ENCODE data around the gene ZNF469. TPM values are rescaled to one million over a fixed set of nuclear protein-coding genes. Genes with fewer than 3 reads are reported as not detected.

ZNF469 gene
- total and polyA plus RNA-seq, 2 donors (not counting 3 experiments of a cell fraction or from before 2014, with no cell fraction given), result 0.90 to 5.7 TPM

DNA sequence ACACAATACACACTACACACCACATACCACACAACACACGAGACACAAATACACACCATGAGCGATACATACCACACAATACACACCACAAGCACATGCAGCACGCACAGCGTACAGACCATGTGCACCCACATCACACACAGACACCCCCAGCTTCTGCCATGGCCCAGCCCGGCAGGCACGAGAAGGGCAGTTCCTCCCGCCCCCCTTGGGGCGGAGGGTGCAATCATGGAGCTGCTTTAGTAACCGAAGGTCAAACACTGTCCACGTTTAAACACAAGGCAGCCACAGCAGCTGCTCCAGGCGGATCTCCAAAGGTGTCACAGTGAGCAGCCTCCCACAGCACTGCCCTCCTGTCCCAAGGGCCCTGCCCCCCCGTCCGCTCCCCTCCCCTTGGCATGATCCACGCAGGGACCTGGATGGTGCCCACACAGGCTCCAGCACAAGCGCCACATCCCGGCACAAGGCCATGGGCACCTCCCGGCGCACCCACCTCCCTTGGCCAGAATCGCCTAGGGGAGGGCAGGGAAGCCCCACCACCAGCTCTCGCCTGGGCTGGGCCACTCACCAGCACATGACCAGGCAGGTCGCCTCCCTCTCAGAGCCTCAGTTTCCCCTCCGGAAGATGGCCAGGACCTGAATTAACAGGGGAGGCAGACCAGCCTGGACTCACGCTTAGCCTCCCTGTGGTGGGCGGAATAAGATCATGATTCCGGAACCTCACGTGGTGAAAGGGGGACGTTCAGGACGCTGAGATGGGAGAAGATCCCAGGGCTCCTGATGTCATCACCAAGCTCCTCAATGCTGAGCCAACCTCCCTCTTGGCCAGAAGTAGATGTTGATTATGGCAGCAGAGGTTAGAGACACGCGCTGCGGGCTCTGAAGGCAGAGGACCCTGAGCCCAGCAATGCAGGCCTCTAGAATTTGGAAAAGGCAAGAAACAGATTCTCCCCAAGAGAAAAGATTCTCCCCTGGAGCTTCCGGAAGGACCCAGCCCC lies 32.6 kb upstream of the ZNF469 start:
- FAIRE-seq (no peak), DNase-seq (ENCODE audit: low read depth, low spot score) (no peak)
- no peaks in the 10 kb centered on the region for H3K36me3 ChIP-seq (ENCODE audit: control insufficient read depth in 2 of 2, extremely low read depth in 1 of 2, insufficient read depth in 2 of 2, low read length in 2 of 2)
- H3K9me1 ChIP-seq (replicated peaks; ENCODE audit: control insufficient read depth, extremely low read depth, insufficient read depth, low read length), result no peaks in the 10 kb centered on the region
- no peaks in the 10 kb centered on the region for H3K27me3 ChIP-seq (ENCODE audit: control insufficient read depth in 2 of 2, insufficient read depth in 2 of 2, low read length in 2 of 2)
- intact Hi-C loops (cut with micrococcal nuclease) (no loop called here), dilution Hi-C loops (cut with MboI; ENCODE audit: extremely low pct_ligation_motif_present, low sequenced_read_pairs) (no loop called here)
- POLR2A ChIA-PET, result no interaction called here
- TF ChIP-seq POLR2AphosphoS5 (IDR thresholded peaks at IDR 0.05; ENCODE audit: insufficient read depth, low read depth, low read length) (no peak), MYC (IDR thresholded peaks at IDR 0.05; ENCODE audit: low read depth, low read length) (no peak), JUN (IDR thresholded peaks at IDR 0.05; ENCODE audit: borderline replicate concordance, insufficient read depth, insufficient read length, low read depth) (no peak), GATA2 (IDR thresholded peaks at IDR 0.05; ENCODE audit: insufficient read depth, insufficient read length, low read depth, low read length) (no peak), FOS (IDR thresholded peaks at IDR 0.05; ENCODE audit: borderline replicate concordance, insufficient read depth, low read length) (no peak), EZH2 (IDR thresholded peaks at IDR 0.05; ENCODE audit: borderline replicate concordance, low read depth, low read length, severe bottlenecking) (no peak), POLR2A (IDR thresholded peaks at IDR 0.05; ENCODE audit: low read depth, low read length) (no peak)
- TF ChIP-seq, protein P1, sequence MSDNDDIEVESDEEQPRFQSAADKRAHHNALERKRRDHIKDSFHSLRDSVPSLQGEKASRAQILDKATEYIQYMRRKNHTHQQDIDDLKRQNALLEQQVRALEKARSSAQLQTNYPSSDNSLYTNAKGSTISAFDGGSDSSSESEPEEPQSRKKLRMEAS (IDR thresholded peaks at IDR 0.05; ENCODE audit: insufficient read depth, insufficient read length), result no peak
- TF ChIP-seq, protein P2, sequence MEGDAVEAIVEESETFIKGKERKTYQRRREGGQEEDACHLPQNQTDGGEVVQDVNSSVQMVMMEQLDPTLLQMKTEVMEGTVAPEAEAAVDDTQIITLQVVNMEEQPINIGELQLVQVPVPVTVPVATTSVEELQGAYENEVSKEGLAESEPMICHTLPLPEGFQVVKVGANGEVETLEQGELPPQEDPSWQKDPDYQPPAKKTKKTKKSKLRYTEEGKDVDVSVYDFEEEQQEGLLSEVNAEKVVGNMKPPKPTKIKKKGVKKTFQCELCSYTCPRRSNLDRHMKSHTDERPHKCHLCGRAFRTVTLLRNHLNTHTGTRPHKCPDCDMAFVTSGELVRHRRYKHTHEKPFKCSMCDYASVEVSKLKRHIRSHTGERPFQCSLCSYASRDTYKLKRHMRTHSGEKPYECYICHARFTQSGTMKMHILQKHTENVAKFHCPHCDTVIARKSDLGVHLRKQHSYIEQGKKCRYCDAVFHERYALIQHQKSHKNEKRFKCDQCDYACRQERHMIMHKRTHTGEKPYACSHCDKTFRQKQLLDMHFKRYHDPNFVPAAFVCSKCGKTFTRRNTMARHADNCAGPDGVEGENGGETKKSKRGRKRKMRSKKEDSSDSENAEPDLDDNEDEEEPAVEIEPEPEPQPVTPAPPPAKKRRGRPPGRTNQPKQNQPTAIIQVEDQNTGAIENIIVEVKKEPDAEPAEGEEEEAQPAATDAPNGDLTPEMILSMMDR (IDR thresholded peaks at IDR 0.05; ENCODE audit: extremely low read depth in 1 of 2, insufficient read depth in 1 of 2, low read depth in 1 of 2, low read length in 2 of 2), result no peak
- H3K4me3 ChIP-seq (replicated peaks in 1 of 3; ENCODE audit: insufficient read depth in 1 of 3, low read depth in 1 of 3, low read length in 3 of 3), result no peak overlapping the region
- H3K9me3 ChIP-seq (replicated peaks; ENCODE audit: control insufficient read depth, insufficient read depth, low read length), result no peaks in the 10 kb centered on the region
- CTCF ChIA-PET, result no interaction called here
- H3K9ac ChIP-seq (replicated peaks; ENCODE audit: extremely low read depth, insufficient read depth, low read length), result no peak overlapping the region
- no peak overlapping the region for H3K4me2 ChIP-seq (ENCODE audit: insufficient read depth, low read length)
- no peak overlapping the region for H3K27ac ChIP-seq (ENCODE audit: insufficient read depth, low read depth, low read length)
- no peaks in the 10 kb centered on the region for H3K4me1 ChIP-seq (ENCODE audit: control insufficient read depth, extremely low read depth, insufficient read depth, low read length)
- H4K20me1 ChIP-seq (replicated peaks; ENCODE audit: control insufficient read depth, extremely low read depth, insufficient read depth, low read length), result no peaks in the 10 kb centered on the region
- no peaks in the 10 kb centered on the region for H3K79me2 ChIP-seq (ENCODE audit: control insufficient read depth, insufficient read depth, low read length)
- H2AFZ ChIP-seq (ENCODE audit: low read depth, low read length), result no peak overlapping the region
- no TSS peak for BruUV-seq (replicated peaks)
